ENCODE data around the gene RORB.

The RORB gene

DNA sequence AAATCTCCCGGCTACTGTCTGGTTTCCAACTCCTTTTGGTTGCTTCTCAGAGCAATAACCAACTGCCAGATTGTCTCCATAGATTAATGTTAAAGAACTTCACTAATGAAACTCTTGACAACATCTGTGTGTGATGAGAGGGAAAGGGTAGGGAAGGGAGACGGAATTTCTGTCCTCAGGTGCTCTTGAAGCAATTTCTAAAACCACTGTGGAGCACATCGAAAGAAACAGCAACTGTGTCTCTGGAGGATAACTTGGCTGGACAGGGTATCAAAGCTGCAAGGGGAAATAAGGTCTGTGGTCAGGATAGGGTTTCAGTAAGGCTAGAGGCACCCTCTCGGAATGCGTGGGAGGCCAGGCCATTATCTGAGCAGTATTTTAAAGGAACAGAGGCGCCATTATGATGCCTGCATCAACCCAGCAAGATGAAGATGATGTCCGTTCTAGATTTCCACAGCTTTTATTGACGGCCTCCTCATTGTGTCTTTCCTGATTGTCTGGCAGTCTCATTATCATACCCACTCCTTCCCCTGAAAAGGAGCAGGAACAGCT lies 76.6 kb downstream of the RORB start:
- Histone ChIP-seq H3K79me1 (ENCODE audit: low read depth, low read length) (no peaks in the 10 kb centered on the region), H2AK5ac (ENCODE audit: low read depth, low read length) (no peak overlapping the region), H4K8ac (ENCODE audit: low read depth, low read length) (no peak overlapping the region), H4K91ac (ENCODE audit: low read depth, low read length, poor library complexity) (no peak overlapping the region), H2BK5ac (ENCODE audit: low read length) (no peak overlapping the region), H2BK120ac (ENCODE audit: low read depth, low read length) (no peak overlapping the region), H3K4me2 (ENCODE audit: insufficient read depth, low read length, poor library complexity, severe bottlenecking) (no peak overlapping the region), H3K9me3 (replicated peaks in 1 of 2; ENCODE audit: control insufficient read depth in 2 of 2, insufficient read depth in 1 of 2, low read depth in 1 of 2, low read length in 2 of 2) (no peaks in the 10 kb centered on the region), H3K14ac (ENCODE audit: low read length) (no peak overlapping the region), H3K4ac (ENCODE audit: low read length) (no peak overlapping the region), H2BK12ac (ENCODE audit: low read length) (no peak overlapping the region), H2BK15ac (ENCODE audit: low read length) (no peak overlapping the region), H3K36me3 (replicated peaks in 1 of 2; ENCODE audit: control insufficient read depth in 2 of 2, insufficient read depth in 2 of 2, low read length in 2 of 2) (no peaks in the 10 kb centered on the region), H2AFZ (ENCODE audit: low read length) (peak overlapping the region; percentile 65), H3K4me1 (ENCODE audit: control insufficient read depth in 2 of 2, insufficient read depth in 1 of 2, low read depth in 1 of 2, low read length in 2 of 2) (peaks cover 4 to 6% of the 10 kb centered on the region in 2 donors), H3K9ac (ENCODE audit: low read depth, low read length, poor library complexity) (no peak overlapping the region), H3K23ac (ENCODE audit: low read depth, low read length, poor library complexity) (no peak overlapping the region), H3K4me3 (ENCODE audit: low read length in 2 of 2) (no peak overlapping the region), H3K27ac (replicated peaks; ENCODE audit: low read length) (no peak overlapping the region), H3K27me3 (ENCODE audit: control insufficient read depth in 3 of 3, insufficient read depth in 3 of 3, low read depth in 1 of 3, low read length in 3 of 3) (no peaks in the 10 kb centered on the region), H3K18ac (ENCODE audit: low read length) (no peak overlapping the region)
- DNase-seq (ENCODE audit: low spot score), result no peak
- no CpG with 5 or more reads among the region's 8 CpGs for WGBS, 2 donors (ENCODE audit: extremely low coverage in 2 of 2, insufficient read length in 2 of 2, insufficient replicate concordance in 1 of 2)

DNA sequence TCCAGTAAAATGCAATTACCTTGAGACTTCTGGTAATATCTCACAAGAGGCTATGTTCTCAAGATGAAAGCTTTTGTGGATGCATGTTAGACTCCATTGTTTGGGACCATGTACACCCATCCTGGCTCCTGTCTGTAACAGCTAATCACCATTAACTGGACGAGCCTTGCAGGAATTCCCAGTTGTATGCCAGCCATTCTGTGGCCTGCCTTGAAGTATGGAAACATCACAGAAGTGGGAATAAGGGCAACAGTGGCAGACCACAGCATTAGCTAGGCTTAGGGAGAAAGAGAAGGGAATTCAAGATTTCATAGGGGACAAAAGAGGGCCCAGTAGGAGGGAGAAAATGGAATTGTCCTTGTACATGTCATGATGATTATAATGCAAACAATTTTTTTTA lies 79.0 kb downstream of the RORB start:
- Histone ChIP-seq H3K23ac (ENCODE audit: low read depth, low read length, poor library complexity) (no peak overlapping the region), H3K14ac (ENCODE audit: low read length) (no peak overlapping the region), H3K9me3 (replicated peaks in 1 of 2; ENCODE audit: control insufficient read depth in 2 of 2, insufficient read depth in 1 of 2, low read depth in 1 of 2, low read length in 2 of 2) (no peaks in the 10 kb centered on the region), H3K27ac (replicated peaks; ENCODE audit: low read length) (no peak overlapping the region), H3K9ac (ENCODE audit: low read depth, low read length, poor library complexity) (no peak overlapping the region), H3K4me1 (ENCODE audit: control insufficient read depth in 2 of 2, insufficient read depth in 1 of 2, low read depth in 1 of 2, low read length in 2 of 2) (peaks cover 4 to 6% of the 10 kb centered on the region in 2 donors), H3K4ac (ENCODE audit: low read length) (no peak overlapping the region), H2BK5ac (ENCODE audit: low read length) (no peak overlapping the region), H3K4me3 (ENCODE audit: low read length in 2 of 2) (no peak overlapping the region), H4K91ac (ENCODE audit: low read depth, low read length, poor library complexity) (no peak overlapping the region), H2BK12ac (ENCODE audit: low read length) (no peak overlapping the region), H3K18ac (ENCODE audit: low read length) (no peak overlapping the region), H2BK15ac (ENCODE audit: low read length) (no peak overlapping the region), H3K36me3 (replicated peaks in 1 of 2; ENCODE audit: control insufficient read depth in 2 of 2, insufficient read depth in 2 of 2, low read length in 2 of 2) (no peaks in the 10 kb centered on the region), H2AK5ac (ENCODE audit: low read depth, low read length) (no peak overlapping the region), H2BK120ac (ENCODE audit: low read depth, low read length) (no peak overlapping the region), H4K8ac (ENCODE audit: low read depth, low read length) (no peak overlapping the region), H3K4me2 (ENCODE audit: insufficient read depth, low read length, poor library complexity, severe bottlenecking) (no peak overlapping the region), H2AFZ (ENCODE audit: low read length) (no peak overlapping the region), H3K79me1 (ENCODE audit: low read depth, low read length) (no peaks in the 10 kb centered on the region), H3K27me3 (ENCODE audit: control insufficient read depth in 3 of 3, insufficient read depth in 3 of 3, low read depth in 1 of 3, low read length in 3 of 3) (no peaks in the 10 kb centered on the region)
- WGBS, 2 donors (ENCODE audit: extremely low coverage in 2 of 2, insufficient read length in 2 of 2, insufficient replicate concordance in 1 of 2), result no CpG with 5 or more reads among the region's 1 CpG
- no peak for DNase-seq (ENCODE audit: low spot score)

DNA sequence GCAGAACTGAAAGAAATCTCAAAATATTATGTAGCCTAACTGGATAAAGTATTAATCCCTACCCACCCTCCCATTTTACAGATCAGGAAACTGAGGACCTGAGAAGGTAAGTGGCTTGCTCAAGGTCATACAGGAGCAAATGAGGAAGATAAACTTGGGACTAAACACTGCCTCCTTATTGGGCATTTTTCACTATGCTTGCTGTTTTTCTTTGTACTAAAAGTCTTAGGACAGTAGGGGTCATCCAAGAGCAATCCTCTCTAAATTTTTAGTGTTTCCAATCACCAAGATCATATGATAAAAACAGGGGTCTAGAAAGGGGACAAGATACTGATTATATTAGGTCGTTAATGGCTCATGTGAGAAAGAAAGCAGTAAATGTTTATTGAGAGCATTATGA lies 80.8 kb downstream of the RORB start:
- Histone ChIP-seq H2BK120ac (ENCODE audit: low read depth, low read length) (no peak overlapping the region), H3K18ac (ENCODE audit: low read length) (no peak overlapping the region), H2AFZ (ENCODE audit: low read length) (no peak overlapping the region), H3K79me1 (ENCODE audit: low read depth, low read length) (no peaks in the 10 kb centered on the region), H4K91ac (ENCODE audit: low read depth, low read length, poor library complexity) (no peak overlapping the region), H3K4me3 (ENCODE audit: low read length in 2 of 2) (no peak overlapping the region), H3K36me3 (replicated peaks in 1 of 2; ENCODE audit: control insufficient read depth in 2 of 2, insufficient read depth in 2 of 2, low read length in 2 of 2) (no peaks in the 10 kb centered on the region), H3K9me3 (replicated peaks in 1 of 2; ENCODE audit: control insufficient read depth in 2 of 2, insufficient read depth in 1 of 2, low read depth in 1 of 2, low read length in 2 of 2) (no peaks in the 10 kb centered on the region), H3K27me3 (ENCODE audit: control insufficient read depth in 3 of 3, insufficient read depth in 3 of 3, low read depth in 1 of 3, low read length in 3 of 3) (no peaks in the 10 kb centered on the region), H2BK15ac (ENCODE audit: low read length) (no peak overlapping the region), H2BK5ac (ENCODE audit: low read length) (no peak overlapping the region), H3K4ac (ENCODE audit: low read length) (no peak overlapping the region), H4K8ac (ENCODE audit: low read depth, low read length) (no peak overlapping the region), H3K23ac (ENCODE audit: low read depth, low read length, poor library complexity) (no peak overlapping the region), H3K4me1 (ENCODE audit: control insufficient read depth in 2 of 2, insufficient read depth in 1 of 2, low read depth in 1 of 2, low read length in 2 of 2) (peaks cover 4 to 6% of the 10 kb centered on the region in 2 donors), H2BK12ac (ENCODE audit: low read length) (no peak overlapping the region), H2AK5ac (ENCODE audit: low read depth, low read length) (no peak overlapping the region), H3K27ac (replicated peaks; ENCODE audit: low read length) (no peak overlapping the region), H3K14ac (ENCODE audit: low read length) (no peak overlapping the region), H3K4me2 (ENCODE audit: insufficient read depth, low read length, poor library complexity, severe bottlenecking) (no peak overlapping the region), H3K9ac (ENCODE audit: low read depth, low read length, poor library complexity) (no peak overlapping the region)
- no peak for DNase-seq (ENCODE audit: low spot score)
- WGBS, 2 donors (ENCODE audit: extremely low coverage in 2 of 2, insufficient read length in 2 of 2, insufficient replicate concordance in 1 of 2), result no CpG with 5 or more reads among the region's 1 CpG

DNA sequence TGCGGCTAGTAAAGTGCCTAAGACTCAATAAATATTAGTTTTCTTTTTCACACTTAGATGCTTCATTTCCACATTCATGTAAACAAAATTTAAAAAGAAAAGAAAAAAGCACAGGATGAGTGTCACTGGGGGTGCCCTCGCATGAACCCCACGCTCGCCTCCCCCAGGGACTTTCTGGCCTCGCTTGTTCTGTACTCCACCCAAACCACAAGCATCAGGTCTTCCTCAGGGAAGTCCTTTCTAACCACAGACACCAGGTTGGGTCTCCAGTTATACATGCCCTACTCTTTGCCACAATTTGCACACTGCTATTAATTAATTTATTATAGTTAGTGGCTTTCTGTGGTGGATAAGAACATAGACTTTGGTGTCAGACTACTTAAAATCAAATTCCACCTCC lies 92.4 kb downstream of the RORB start:
- no peak overlapping the region for H3K4me3 ChIP-seq (ENCODE audit: low read length in 2 of 2)
- no peaks in the 10 kb centered on the region for H3K36me3 ChIP-seq (replicated peaks in 1 of 2; ENCODE audit: control insufficient read depth in 2 of 2, insufficient read depth in 2 of 2, low read length in 2 of 2)
- H3K27ac ChIP-seq (replicated peaks; ENCODE audit: low read length), result no peak overlapping the region
- H3K23ac ChIP-seq (ENCODE audit: low read depth, low read length, poor library complexity), result no peak overlapping the region
- no peaks in the 10 kb centered on the region for H3K9me3 ChIP-seq (replicated peaks in 1 of 2; ENCODE audit: control insufficient read depth in 2 of 2, insufficient read depth in 1 of 2, low read depth in 1 of 2, low read length in 2 of 2)
- H3K18ac ChIP-seq (ENCODE audit: low read length), result no peak overlapping the region
- H2BK15ac ChIP-seq (ENCODE audit: low read length), result no peak overlapping the region
- no peak overlapping the region for H3K9ac ChIP-seq (ENCODE audit: low read depth, low read length, poor library complexity)
- H4K91ac ChIP-seq (ENCODE audit: low read depth, low read length, poor library complexity), result no peak overlapping the region
- no peaks in the 10 kb centered on the region for H3K27me3 ChIP-seq (ENCODE audit: control insufficient read depth in 3 of 3, insufficient read depth in 3 of 3, low read depth in 1 of 3, low read length in 3 of 3)
- H4K8ac ChIP-seq (ENCODE audit: low read depth, low read length), result no peak overlapping the region
- no peak overlapping the region for H3K4ac ChIP-seq (ENCODE audit: low read length)
- no peak overlapping the region for H2AK5ac ChIP-seq (ENCODE audit: low read depth, low read length)
- no peak overlapping the region for H3K14ac ChIP-seq (ENCODE audit: low read length)
- WGBS, 2 donors (ENCODE audit: extremely low coverage in 2 of 2, insufficient read length in 2 of 2, insufficient replicate concordance in 1 of 2), result no CpG with 5 or more reads among the region's 5 CpGs
- no peaks in the 10 kb centered on the region for H3K4me1 ChIP-seq (ENCODE audit: control insufficient read depth in 2 of 2, insufficient read depth in 1 of 2, low read depth in 1 of 2, low read length in 2 of 2)
- H3K4me2 ChIP-seq (ENCODE audit: insufficient read depth, low read length, poor library complexity, severe bottlenecking), result no peak overlapping the region
- H2AFZ ChIP-seq (ENCODE audit: low read length), result no peak overlapping the region
- H2BK12ac ChIP-seq (ENCODE audit: low read length), result no peak overlapping the region
- DNase-seq (ENCODE audit: low spot score), result no peak
- no peak overlapping the region for H2BK5ac ChIP-seq (ENCODE audit: low read length)
- no peaks in the 10 kb centered on the region for H3K79me1 ChIP-seq (ENCODE audit: low read depth, low read length)
- no peak overlapping the region for H2BK120ac ChIP-seq (ENCODE audit: low read depth, low read length)
